Trophoblast cell (in vitro differentiated cells and primary cell): Measurements from ENCODE around the gene LCE3B.
A peak's percentile ranks its signal among the peaks of the same experiment; 100 is the strongest.

Experiments
- DNase-seq, 2 donors: peaks; one replicate each; pipeline ENCODE4 v3.0.0-alpha.2; 2016
- H2AFZ ChIP-seq: 2 replicates; pipeline ENCODE4 v1.6.1; 2013; ENCODE audit warnings: low read length, moderate library complexity, mild to moderate bottlenecking; ENCODE audit not compliant: insufficient read depth, poor library complexity
- H2AK5ac ChIP-seq: 2 replicates; pipeline ENCODE4 v1.6.1; 2013; ENCODE audit warnings: mild to moderate bottlenecking, low read length
- H2BK120ac ChIP-seq: 2 replicates; pipeline ENCODE4 v1.6.1; 2013; ENCODE audit warnings: low read length, mild to moderate bottlenecking, moderate library complexity; ENCODE audit not compliant: insufficient read depth, poor library complexity
- H2BK12ac ChIP-seq: 2 replicates; pipeline ENCODE4 v1.6.1; 2013; ENCODE audit warnings: mild to moderate bottlenecking, low read length, moderate library complexity
- H2BK5ac ChIP-seq: 2 replicates; pipeline ENCODE4 v1.6.1; 2013; ENCODE audit warnings: low read length, low read depth, moderate library complexity, mild to moderate bottlenecking; ENCODE audit not compliant: poor library complexity
- H3K14ac ChIP-seq: 2 replicates; pipeline ENCODE4 v1.6.1; 2013; ENCODE audit warnings: mild to moderate bottlenecking, low read length
- H3K18ac ChIP-seq: 2 replicates; pipeline ENCODE4 v1.6.1; 2013; ENCODE audit warnings: mild to moderate bottlenecking, low read length
- H3K23ac ChIP-seq: 2 replicates; pipeline ENCODE4 v1.6.1; 2013; ENCODE audit warnings: low read length
- H3K27ac ChIP-seq: 2 replicates; pipeline ENCODE4 v1.5.1; 2013; ENCODE audit warnings: low read depth, mild to moderate bottlenecking, inconsistent platforms, low read length, moderate library complexity
- H3K27me3 ChIP-seq: 2 replicates; pipeline ENCODE4 v1.6.1; 2013; ENCODE audit warnings: inconsistent platforms, mild to moderate bottlenecking, low read length, moderate library complexity; ENCODE audit not compliant: insufficient read depth
- H3K36me3 ChIP-seq, 2 experiments: 1 replicate in 1 of 2; 2 replicates in 1 of 2; pipeline ENCODE4 v1.6.1; 2013; ENCODE audit warnings: low read length in 2 of 2, mild to moderate bottlenecking in 2 of 2, moderate library complexity in 1 of 2; ENCODE audit not compliant: insufficient read depth in 2 of 2, control insufficient read depth in 1 of 2
- H3K4ac ChIP-seq: 2 replicates; pipeline ENCODE4 v1.6.1; 2013; ENCODE audit warnings: low read depth, mild to moderate bottlenecking, low read length, moderate library complexity
- H3K4me1 ChIP-seq, 2 experiments: 1 replicate in 1 of 2; 2 replicates in 1 of 2; pipeline ENCODE4 v1.6.1; 2013; ENCODE audit warnings: low read length in 2 of 2, mild to moderate bottlenecking in 2 of 2, moderate library complexity in 1 of 2; ENCODE audit not compliant: insufficient read depth in 2 of 2, control insufficient read depth in 1 of 2
- H3K4me2 ChIP-seq: 2 replicates; pipeline ENCODE4 v1.6.1; 2013; ENCODE audit warnings: inconsistent platforms, mild to moderate bottlenecking, low read length, moderate library complexity
- H3K4me3 ChIP-seq: 2 replicates; pipeline ENCODE4 v1.5.1; 2013; ENCODE audit warnings: mild to moderate bottlenecking, low read depth, low read length, inconsistent platforms
- H3K79me1 ChIP-seq: one replicate; pipeline ENCODE4 v1.6.1; 2013; ENCODE audit warnings: low read length
- H3K79me2 ChIP-seq: 2 replicates; pipeline ENCODE4 v1.6.1; 2013; ENCODE audit warnings: low read length, mild to moderate bottlenecking; ENCODE audit not compliant: control insufficient read depth, insufficient read depth, poor library complexity
- H3K9ac ChIP-seq: 2 replicates; pipeline ENCODE4 v1.6.1; 2013; ENCODE audit warnings: mild to moderate bottlenecking, low read length
- H3K9me3 ChIP-seq: 2 replicates; pipeline ENCODE4 v1.6.1; 2013; ENCODE audit warnings: low read depth, mild to moderate bottlenecking, control low read depth, inconsistent platforms, low read length; ENCODE audit not compliant: insufficient read depth
- H4K12ac ChIP-seq: 2 replicates; pipeline ENCODE4 v1.6.1; 2013; ENCODE audit warnings: low read depth, mild to moderate bottlenecking, low read length, moderate library complexity
- H4K8ac ChIP-seq: 2 replicates; pipeline ENCODE4 v1.6.1; 2013; ENCODE audit warnings: low read depth, mild to moderate bottlenecking, low read length, moderate library complexity
- H4K91ac ChIP-seq: one replicate; pipeline ENCODE4 v1.6.1; 2013; ENCODE audit warnings: low read depth, mild to moderate bottlenecking, low read length, moderate library complexity
- WGBS: extraction: QIAGEN DNeasy Blood & Tissue Kit; methylation state at CpG from one replicate; pipeline ENCODE4 v1.1.7; 2013; ENCODE audit warnings: missing lambda C conversion rate; ENCODE audit not compliant: insufficient read length, insufficient coverage; ENCODE audit errors: extremely low coverage; 5-methylcytosine and 5-hydroxymethylcytosine counted together

LCE3B gene

GRCh38 chr1:152622803-152623202, 9.2 kb downstream of the LCE3B start, which contains the start of gene LCE3A:
LCE3A (minus strand) TSS chr1:152623103; CDS start chr1:152623103, 0 bp downstream.
- no CpG with 5 or more reads among the region's 10 CpGs for WGBS
- Histone ChIP-seq H3K9ac (no peak within 1 kb of the TSS), H3K9me3 (peaks cover 32% of the 10 kb centered on the region), H3K27ac (no peak within 1 kb of the TSS), H4K91ac (no peak within 1 kb of the TSS), H3K14ac (no peak within 1 kb of the TSS), H3K4me3 (no peak within 1 kb of the TSS), H4K8ac (no peak within 1 kb of the TSS), H3K4me1 (no peaks in the 10 kb centered on the region), H2BK120ac (no peak within 1 kb of the TSS), H2AK5ac (no peak within 1 kb of the TSS), H3K4me2 (no peak within 1 kb of the TSS), H3K4ac (no peak within 1 kb of the TSS), H3K79me1 (no peaks in the 10 kb centered on the region), H3K36me3 (no peaks in the 10 kb centered on the region), H4K12ac (no peak within 1 kb of the TSS), H2BK5ac (no peak within 1 kb of the TSS), H2BK12ac (no peak within 1 kb of the TSS), H3K27me3 (no peaks in the 10 kb centered on the region), H3K79me2 (no peaks in the 10 kb centered on the region), H3K23ac (no peak within 1 kb of the TSS), H2AFZ (no peak within 1 kb of the TSS), H3K18ac (no peak within 1 kb of the TSS)
- peak; percentile 63 to 68 for DNase-seq

- Histone ChIP-seq H3K79me1 (no peaks in the 10 kb centered on the region), H2BK5ac (no peak overlapping the region), H4K8ac (no peak overlapping the region), H2BK12ac (no peak overlapping the region), H3K9ac (no peak overlapping the region), H3K27me3 (no peaks in the 10 kb centered on the region), H3K14ac (no peak overlapping the region), H3K18ac (no peak overlapping the region), H3K4me2 (no peak overlapping the region), H2BK120ac (no peak overlapping the region), H2AK5ac (no peak overlapping the region), H2AFZ (no peak overlapping the region), H3K4ac (no peak overlapping the region), H4K12ac (no peak overlapping the region), H3K79me2 (no peaks in the 10 kb centered on the region), H3K27ac (no peak overlapping the region), H3K36me3 (no peaks in the 10 kb centered on the region), H3K23ac (no peak overlapping the region), H3K4me1 (no peaks in the 10 kb centered on the region), H3K9me3 (peaks cover 36% of the 10 kb centered on the region), H3K4me3 (no peak overlapping the region), H4K91ac (no peak overlapping the region)
- DNase-seq: peak; percentile 8 to 34
- WGBS: no CpG with 5 or more reads among the region's 29 CpGs
Observed at GRCh38 chr1:152623203-152623844, 9.7 kb downstream of the LCE3B start.

DNA sequence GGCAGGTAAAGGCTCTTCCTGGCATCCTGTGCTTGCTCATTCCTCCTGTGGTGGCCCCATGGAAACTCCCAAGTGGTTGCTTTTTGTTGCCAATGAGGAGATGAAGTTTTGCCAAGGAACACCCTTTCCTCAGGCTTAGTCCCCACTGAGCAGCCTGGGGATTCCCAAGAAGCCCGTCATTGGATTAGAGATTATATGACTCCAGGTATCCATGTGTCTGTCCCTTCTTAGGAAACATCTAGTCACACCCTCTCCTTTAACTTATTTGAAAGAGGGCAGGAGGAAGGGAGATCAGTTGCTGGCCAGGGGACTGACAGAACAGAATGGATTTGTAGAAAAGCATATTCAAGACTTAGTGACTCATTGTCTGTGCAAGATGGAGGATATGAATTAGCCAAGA, 13.1 kb downstream of the LCE3B start:
- Histone ChIP-seq H3K27me3 (no peaks in the 10 kb centered on the region), H3K79me2 (no peaks in the 10 kb centered on the region), H3K4me3 (no peak overlapping the region), H3K9me3 (peaks cover 46% of the 10 kb centered on the region), H3K27ac (no peak overlapping the region), H3K4ac (no peak overlapping the region), H3K23ac (no peak overlapping the region), H2BK120ac (no peak overlapping the region), H4K8ac (no peak overlapping the region), H3K14ac (no peak overlapping the region), H4K12ac (no peak overlapping the region), H2BK12ac (no peak overlapping the region), H2AFZ (no peak overlapping the region), H3K4me1 (no peaks in the 10 kb centered on the region), H3K36me3 (no peaks in the 10 kb centered on the region), H2BK5ac (no peak overlapping the region), H3K9ac (no peak overlapping the region), H3K79me1 (no peaks in the 10 kb centered on the region), H4K91ac (no peak overlapping the region), H3K18ac (no peak overlapping the region), H3K4me2 (no peak overlapping the region), H2AK5ac (no peak overlapping the region)
- peak in 1 of 2 donors; percentile 0 for DNase-seq
- no CpG with 5 or more reads among the region's 1 CpG for WGBS

DNA sequence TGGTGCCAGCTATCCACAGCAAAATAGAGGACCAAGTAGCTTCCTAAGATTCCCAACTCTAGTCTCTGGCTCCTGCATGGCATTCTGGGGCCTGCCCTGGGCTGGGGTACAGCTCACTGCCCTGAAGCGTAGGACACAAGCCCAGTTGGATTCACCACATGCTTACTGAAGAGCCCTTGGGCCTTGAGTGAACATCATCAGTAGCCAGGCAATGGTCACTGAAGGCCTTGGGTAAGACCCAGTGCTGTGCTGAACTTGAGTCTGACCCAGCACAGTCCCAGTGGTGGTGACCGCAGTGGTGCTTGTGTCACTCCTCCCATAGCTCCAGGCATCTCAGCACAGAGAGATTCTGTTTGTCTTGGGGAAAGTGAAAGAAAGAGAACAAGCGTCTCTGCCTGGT, 17.0 kb downstream of the LCE3B start:
- no peak overlapping the region for H2BK5ac ChIP-seq
- H3K79me1 ChIP-seq: no peaks in the 10 kb centered on the region
- DNase-seq: peak in 1 of 2 donors; percentile 0
- H3K9ac ChIP-seq: no peak overlapping the region
- peaks cover 26% of the 10 kb centered on the region for H3K9me3 ChIP-seq
- no peak overlapping the region for H2AFZ ChIP-seq
- H3K79me2 ChIP-seq: no peaks in the 10 kb centered on the region
- H2BK120ac ChIP-seq: no peak overlapping the region
- no peak overlapping the region for H4K12ac ChIP-seq
- no peak overlapping the region for H3K4me2 ChIP-seq
- no peak overlapping the region for H2BK12ac ChIP-seq
- no CpG with 5 or more reads among the region's 3 CpGs for WGBS
- H3K23ac ChIP-seq: no peak overlapping the region
- H3K4me1 ChIP-seq: no peaks in the 10 kb centered on the region
- H3K27ac ChIP-seq: no peak overlapping the region
- H3K18ac ChIP-seq: no peak overlapping the region
- H3K27me3 ChIP-seq: no peaks in the 10 kb centered on the region
- H4K8ac ChIP-seq: no peak overlapping the region
- H3K4me3 ChIP-seq: no peak overlapping the region
- H3K36me3 ChIP-seq: no peaks in the 10 kb centered on the region
- no peak overlapping the region for H2AK5ac ChIP-seq
- no peak overlapping the region for H4K91ac ChIP-seq
- no peak overlapping the region for H3K4ac ChIP-seq
- H3K14ac ChIP-seq: no peak overlapping the region
